ENCODE data around the gene INSYN2B.

- no peak for TF ChIP-seq POLR2AphosphoS5 (IDR thresholded peaks at IDR 0.05; ENCODE audit: low read depth, low read length)
- no peak for TF ChIP-seq EZH2phosphoT487 (IDR thresholded peaks at IDR 0.05; ENCODE audit: borderline replicate concordance)
- TF ChIP-seq, protein P1, sequence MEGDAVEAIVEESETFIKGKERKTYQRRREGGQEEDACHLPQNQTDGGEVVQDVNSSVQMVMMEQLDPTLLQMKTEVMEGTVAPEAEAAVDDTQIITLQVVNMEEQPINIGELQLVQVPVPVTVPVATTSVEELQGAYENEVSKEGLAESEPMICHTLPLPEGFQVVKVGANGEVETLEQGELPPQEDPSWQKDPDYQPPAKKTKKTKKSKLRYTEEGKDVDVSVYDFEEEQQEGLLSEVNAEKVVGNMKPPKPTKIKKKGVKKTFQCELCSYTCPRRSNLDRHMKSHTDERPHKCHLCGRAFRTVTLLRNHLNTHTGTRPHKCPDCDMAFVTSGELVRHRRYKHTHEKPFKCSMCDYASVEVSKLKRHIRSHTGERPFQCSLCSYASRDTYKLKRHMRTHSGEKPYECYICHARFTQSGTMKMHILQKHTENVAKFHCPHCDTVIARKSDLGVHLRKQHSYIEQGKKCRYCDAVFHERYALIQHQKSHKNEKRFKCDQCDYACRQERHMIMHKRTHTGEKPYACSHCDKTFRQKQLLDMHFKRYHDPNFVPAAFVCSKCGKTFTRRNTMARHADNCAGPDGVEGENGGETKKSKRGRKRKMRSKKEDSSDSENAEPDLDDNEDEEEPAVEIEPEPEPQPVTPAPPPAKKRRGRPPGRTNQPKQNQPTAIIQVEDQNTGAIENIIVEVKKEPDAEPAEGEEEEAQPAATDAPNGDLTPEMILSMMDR (IDR thresholded peaks at IDR 0.05 in 2 of 3, conservative IDR thresholded peaks at IDR 0.05 in 1 of 3; ENCODE audit: borderline replicate concordance in 1 of 3, insufficient read depth in 1 of 3, low read depth in 2 of 3, low read length in 2 of 3): no peak
- TF ChIP-seq, protein P2, sequence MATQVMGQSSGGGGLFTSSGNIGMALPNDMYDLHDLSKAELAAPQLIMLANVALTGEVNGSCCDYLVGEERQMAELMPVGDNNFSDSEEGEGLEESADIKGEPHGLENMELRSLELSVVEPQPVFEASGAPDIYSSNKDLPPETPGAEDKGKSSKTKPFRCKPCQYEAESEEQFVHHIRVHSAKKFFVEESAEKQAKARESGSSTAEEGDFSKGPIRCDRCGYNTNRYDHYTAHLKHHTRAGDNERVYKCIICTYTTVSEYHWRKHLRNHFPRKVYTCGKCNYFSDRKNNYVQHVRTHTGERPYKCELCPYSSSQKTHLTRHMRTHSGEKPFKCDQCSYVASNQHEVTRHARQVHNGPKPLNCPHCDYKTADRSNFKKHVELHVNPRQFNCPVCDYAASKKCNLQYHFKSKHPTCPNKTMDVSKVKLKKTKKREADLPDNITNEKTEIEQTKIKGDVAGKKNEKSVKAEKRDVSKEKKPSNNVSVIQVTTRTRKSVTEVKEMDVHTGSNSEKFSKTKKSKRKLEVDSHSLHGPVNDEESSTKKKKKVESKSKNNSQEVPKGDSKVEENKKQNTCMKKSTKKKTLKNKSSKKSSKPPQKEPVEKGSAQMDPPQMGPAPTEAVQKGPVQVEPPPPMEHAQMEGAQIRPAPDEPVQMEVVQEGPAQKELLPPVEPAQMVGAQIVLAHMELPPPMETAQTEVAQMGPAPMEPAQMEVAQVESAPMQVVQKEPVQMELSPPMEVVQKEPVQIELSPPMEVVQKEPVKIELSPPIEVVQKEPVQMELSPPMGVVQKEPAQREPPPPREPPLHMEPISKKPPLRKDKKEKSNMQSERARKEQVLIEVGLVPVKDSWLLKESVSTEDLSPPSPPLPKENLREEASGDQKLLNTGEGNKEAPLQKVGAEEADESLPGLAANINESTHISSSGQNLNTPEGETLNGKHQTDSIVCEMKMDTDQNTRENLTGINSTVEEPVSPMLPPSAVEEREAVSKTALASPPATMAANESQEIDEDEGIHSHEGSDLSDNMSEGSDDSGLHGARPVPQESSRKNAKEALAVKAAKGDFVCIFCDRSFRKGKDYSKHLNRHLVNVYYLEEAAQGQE (IDR thresholded peaks at IDR 0.05; ENCODE audit: low read depth): no peak
- TF ChIP-seq JUND (IDR thresholded peaks at IDR 0.05): no peak
- no peak for TF ChIP-seq RAD21 (IDR thresholded peaks at IDR 0.05; ENCODE audit: low read depth)
- no peak for TF ChIP-seq TCF7L2 (IDR thresholded peaks at IDR 0.05; ENCODE audit: borderline replicate concordance, extremely low read depth, insufficient read depth, insufficient read length)
Observed at GRCh38 chr5:169938439-169938838, 41.9 kb downstream of the INSYN2B start.
